ENCODE results near the gene COL24A1.
A peak's percentile ranks its signal among the peaks of the same experiment; 100 is the strongest.
"Not testable (repeated sequence)": the region's sequence is repeated elsewhere in the genome, so short reads cannot be mapped to it uniquely, and the experiment has no call there.

Gene COL24A1

DNA sequence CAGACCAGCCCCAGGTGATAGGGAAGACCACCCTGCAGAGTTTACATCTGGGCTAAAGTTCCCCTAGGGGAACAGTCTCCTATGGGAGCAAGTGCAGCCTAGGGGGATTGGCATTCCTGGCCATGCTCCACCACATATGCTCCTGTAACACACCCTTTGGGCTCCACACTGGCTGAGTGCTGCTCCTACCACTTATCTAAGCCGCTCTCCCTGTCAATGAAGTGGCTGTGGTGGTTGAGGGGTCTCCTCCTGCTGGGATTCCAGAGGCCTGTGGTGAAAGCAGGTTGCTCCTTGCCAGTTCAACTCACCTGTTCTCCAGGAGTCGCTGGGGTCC lies 51.1 kb downstream of the COL24A1 start:
- no peak for DNase-seq (ENCODE audit: insufficient read length)
- no peak for TF ChIP-seq TAF1 (IDR thresholded peaks at IDR 0.05; ENCODE audit: borderline replicate concordance, low read depth, low read length)
- TF ChIP-seq POLR2A (IDR thresholded peaks at IDR 0.05; ENCODE audit: low read depth, low read length): no peak
- no peak for TF ChIP-seq POLR2AphosphoS5 (IDR thresholded peaks at IDR 0.05; ENCODE audit: low read depth, low read length)
- no peak for FAIRE-seq

- TF ChIP-seq POLR2A (IDR thresholded peaks at IDR 0.05; ENCODE audit: low read depth, low read length) (no peak), TAF1 (IDR thresholded peaks at IDR 0.05; ENCODE audit: borderline replicate concordance, low read depth, low read length) (no peak), POLR2AphosphoS5 (IDR thresholded peaks at IDR 0.05; ENCODE audit: low read depth, low read length) (no peak)
- FAIRE-seq (no peak), DNase-seq (ENCODE audit: insufficient read length) (no peak)
Measured at GRCh38 chr1:86104606-86105532, 51.7 kb downstream of the COL24A1 start.

DNA sequence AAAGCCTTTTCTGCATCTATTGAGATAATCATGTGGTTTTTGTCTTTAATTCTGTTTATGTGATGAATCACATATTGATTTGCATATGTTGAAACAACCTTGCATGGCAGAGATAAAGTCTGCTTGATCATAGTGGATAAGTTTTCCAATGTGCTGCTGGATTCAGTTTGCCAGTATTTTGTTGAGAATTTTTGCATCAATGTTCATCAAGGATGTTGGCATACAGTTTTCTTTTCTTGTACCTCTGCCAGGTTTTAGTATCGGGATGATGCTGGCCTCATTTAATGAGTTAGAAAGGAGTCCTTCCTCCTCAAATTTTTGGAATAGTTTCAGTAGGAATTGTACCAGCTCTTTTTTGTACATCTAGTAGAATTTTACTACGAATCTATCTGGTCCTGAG lies 55.0 kb downstream of the COL24A1 start:
- TF ChIP-seq POLR2AphosphoS5 (IDR thresholded peaks at IDR 0.05; ENCODE audit: low read depth, low read length): no peak
- TF ChIP-seq TAF1 (IDR thresholded peaks at IDR 0.05; ENCODE audit: borderline replicate concordance, low read depth, low read length): no peak
- TF ChIP-seq POLR2A (IDR thresholded peaks at IDR 0.05; ENCODE audit: low read depth, low read length): no peak
- DNase-seq (ENCODE audit: insufficient read length): no peak
- no peak for FAIRE-seq

- no peak for DNase-seq (ENCODE audit: insufficient read length)
- TF ChIP-seq TAF1 (IDR thresholded peaks at IDR 0.05; ENCODE audit: borderline replicate concordance, low read depth, low read length): no peak
- no peak for FAIRE-seq
Measured at GRCh38 chr1:86100401-86100800, 56.2 kb downstream of the COL24A1 start.

GRCh38 chr1:86089765-86090164 lies 66.8 kb downstream of the COL24A1 start:
- no peak for FAIRE-seq
- TF ChIP-seq POLR2A (IDR thresholded peaks at IDR 0.05; ENCODE audit: low read depth, low read length) (no peak), TAF1 (IDR thresholded peaks at IDR 0.05; ENCODE audit: borderline replicate concordance, low read depth, low read length) (no peak), POLR2AphosphoS5 (IDR thresholded peaks at IDR 0.05; ENCODE audit: low read depth, low read length) (no peak)

DNA sequence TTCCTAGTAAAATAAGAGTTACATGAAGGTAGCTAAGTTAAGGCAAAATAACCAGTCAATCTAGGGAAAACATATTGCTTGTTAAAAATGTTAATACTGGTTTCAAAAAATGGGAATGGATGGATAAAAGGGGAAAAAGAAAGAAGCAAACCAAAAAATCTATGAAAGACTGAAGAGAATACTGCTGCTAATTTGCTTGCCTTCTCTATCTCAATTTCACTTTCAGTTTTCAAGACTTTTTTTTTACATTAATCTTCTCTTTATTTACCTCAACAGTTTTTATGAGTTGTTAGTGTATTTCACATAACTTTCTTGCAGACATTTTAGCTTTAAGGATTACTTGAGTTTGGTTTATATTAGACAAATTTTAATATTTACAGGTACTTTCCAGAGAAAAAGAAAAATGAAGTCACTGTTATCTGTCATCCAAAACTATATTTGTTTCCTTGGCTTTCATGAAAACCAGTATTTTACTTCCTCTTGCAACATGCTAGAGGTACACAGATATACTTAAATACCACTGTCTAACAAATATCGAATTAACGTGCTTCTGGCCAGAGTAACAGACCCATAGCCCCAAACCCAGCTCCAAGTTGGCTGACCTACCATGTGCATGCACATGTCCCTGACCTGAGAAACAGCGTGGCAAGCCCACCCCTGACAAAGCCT lies 70.7 kb downstream of the COL24A1 start:
- peak; percentile 86 for FAIRE-seq
- DNase-seq (ENCODE audit: insufficient read length): no peak
- TF ChIP-seq POLR2A (IDR thresholded peaks at IDR 0.05; ENCODE audit: low read depth, low read length) (no peak), POLR2AphosphoS5 (IDR thresholded peaks at IDR 0.05; ENCODE audit: low read depth, low read length) (no peak), TAF1 (IDR thresholded peaks at IDR 0.05; ENCODE audit: borderline replicate concordance, low read depth, low read length) (no peak)

More at GRCh38 chr1:86089765-86090164, 66.8 kb downstream of the COL24A1 start:
- DNase-seq (ENCODE audit: insufficient read length): no peak

DNA sequence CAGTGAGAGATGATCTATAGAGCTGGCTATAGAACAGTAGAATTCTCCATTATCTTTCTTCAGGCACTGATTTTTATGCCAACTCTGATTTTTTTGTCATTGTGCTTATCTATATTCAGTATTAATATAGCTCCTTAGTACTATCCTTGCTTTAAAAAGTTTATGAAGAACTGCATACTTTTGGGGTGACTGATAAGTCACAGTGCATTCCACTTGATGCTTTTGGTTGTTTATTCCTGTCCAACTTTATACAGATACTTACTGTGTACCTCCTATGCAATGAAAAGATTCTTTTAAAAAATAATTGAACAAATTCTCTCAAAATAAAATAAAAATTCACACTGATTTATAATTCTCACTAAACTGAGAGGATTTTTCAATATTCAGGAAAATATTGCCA lies 71.6 kb downstream of the COL24A1 start:
- FAIRE-seq: no peak
- DNase-seq (ENCODE audit: insufficient read length): no peak
- TF ChIP-seq POLR2AphosphoS5 (IDR thresholded peaks at IDR 0.05; ENCODE audit: low read depth, low read length) (no peak), TAF1 (IDR thresholded peaks at IDR 0.05; ENCODE audit: borderline replicate concordance, low read depth, low read length) (no peak), POLR2A (IDR thresholded peaks at IDR 0.05; ENCODE audit: low read depth, low read length) (no peak)

DNA sequence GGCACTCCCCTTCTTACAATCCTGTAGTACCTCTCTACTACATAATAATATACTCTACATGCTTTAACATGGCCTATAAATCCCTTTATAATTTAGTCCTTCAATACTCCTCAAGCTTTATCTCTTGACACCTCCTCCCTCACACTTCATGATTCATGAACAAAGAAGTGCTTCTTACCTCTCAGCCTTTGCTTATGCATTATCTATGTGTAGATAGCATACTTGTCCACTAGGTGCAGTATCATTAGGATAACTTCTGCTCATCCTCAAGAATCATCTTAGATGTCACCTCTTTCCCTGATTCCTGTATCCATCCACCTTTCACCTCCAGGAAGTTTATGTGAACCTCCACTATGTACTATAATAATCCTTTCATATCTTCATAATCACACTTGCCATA lies 74.4 kb downstream of the COL24A1 start:
- no peak for FAIRE-seq
- DNase-seq (ENCODE audit: insufficient read length): no peak
- TF ChIP-seq POLR2A (IDR thresholded peaks at IDR 0.05; ENCODE audit: low read depth, low read length): no peak
- no peak for TF ChIP-seq TAF1 (IDR thresholded peaks at IDR 0.05; ENCODE audit: borderline replicate concordance, low read depth, low read length)
- no peak for TF ChIP-seq POLR2AphosphoS5 (IDR thresholded peaks at IDR 0.05; ENCODE audit: low read depth, low read length)

DNA sequence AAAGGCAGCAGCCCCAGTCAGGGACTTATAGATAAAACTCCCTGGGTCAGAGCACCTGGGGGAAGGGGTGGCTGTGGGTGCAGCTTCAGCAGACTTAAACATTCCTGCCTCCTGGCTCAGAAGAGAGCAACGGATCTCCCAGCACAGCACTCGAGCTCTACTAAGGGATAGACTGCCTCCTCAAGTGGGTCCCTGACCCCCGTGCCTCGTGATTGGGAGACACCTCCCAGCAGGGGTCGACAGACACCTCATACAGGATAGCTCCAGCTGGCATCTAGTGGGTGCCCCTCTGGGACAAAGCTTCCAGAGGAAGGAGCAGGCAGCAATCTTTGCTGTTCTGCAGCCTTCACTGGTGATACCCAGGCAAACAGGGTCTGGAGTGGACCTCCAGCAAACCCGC lies 84.1 kb downstream of the COL24A1 start:
- FAIRE-seq; DNase-seq (ENCODE audit: insufficient read length): not testable (repeated sequence)

DNA sequence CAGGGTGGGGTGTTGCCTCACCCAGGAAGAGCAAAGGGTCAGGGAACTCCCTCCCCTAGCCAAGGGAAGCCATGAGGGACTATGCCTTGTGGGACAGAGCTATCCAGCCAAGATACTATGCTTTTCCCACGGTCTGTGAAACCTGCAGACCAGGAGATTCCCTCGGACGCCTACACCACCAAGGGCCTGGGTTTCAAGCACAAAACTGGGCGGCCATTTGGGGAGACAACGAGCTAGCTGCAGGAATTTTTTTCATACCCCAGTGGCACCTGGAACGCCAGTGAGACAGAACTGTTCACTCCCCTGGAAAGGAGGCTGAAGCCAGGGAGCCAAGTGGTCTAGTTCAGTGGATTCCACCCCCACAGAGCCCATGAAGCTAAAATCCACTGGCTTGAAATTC lies 84.7 kb downstream of the COL24A1 start:
- not testable (repeated sequence) for FAIRE-seq; DNase-seq (ENCODE audit: insufficient read length)

DNA sequence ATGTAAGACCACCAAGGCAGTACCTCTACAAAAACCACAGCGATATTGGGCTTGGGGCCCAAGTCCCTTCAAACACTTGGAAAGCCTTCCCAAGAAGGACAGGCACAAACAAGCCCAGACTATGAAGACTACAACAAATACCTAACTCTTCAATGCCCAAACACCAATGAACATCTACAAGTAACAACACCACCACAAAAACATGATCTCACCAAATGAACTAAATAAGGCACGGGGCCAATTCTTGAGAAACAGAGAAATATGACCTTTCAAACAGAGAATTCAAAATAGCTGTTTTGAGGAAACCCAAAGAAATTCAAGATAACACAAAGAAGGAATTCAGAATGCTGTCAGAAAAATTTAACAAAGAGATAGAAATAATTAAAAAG lies 86.8 kb downstream of the COL24A1 start:
- no peak for TF ChIP-seq TAF1 (IDR thresholded peaks at IDR 0.05; ENCODE audit: borderline replicate concordance, low read depth, low read length)
- no peak for TF ChIP-seq POLR2A (IDR thresholded peaks at IDR 0.05; ENCODE audit: low read depth, low read length)
- TF ChIP-seq POLR2AphosphoS5 (IDR thresholded peaks at IDR 0.05; ENCODE audit: low read depth, low read length): no peak
- DNase-seq (ENCODE audit: insufficient read length) (no peak), FAIRE-seq (no peak)
